ENCODE measurements around the gene PLA2G6.

DNA sequence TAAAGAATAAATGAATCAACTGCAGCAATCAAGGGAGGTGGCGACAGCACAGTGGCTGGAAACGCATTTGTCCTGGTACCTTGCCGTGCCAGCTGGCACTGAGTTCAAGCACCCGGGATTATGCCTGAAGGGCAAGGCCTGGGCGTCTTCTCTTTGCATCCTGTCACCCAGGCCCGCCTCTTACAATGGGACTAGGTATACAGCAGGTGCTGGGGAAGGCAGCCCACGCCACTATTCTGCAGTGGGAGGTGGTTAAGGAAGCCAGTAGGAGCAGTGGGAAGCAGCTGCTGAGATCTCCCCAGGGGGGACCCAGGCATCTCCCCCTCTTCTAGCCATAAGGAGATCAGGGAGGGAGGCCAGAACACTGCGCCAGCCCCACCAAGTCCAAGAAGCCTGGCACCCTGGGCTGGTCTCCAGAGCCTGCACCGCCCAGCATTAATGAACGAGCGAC is 55.9 kb downstream of the PLA2G6 start:
- TF ChIP-seq, protein P1, sequence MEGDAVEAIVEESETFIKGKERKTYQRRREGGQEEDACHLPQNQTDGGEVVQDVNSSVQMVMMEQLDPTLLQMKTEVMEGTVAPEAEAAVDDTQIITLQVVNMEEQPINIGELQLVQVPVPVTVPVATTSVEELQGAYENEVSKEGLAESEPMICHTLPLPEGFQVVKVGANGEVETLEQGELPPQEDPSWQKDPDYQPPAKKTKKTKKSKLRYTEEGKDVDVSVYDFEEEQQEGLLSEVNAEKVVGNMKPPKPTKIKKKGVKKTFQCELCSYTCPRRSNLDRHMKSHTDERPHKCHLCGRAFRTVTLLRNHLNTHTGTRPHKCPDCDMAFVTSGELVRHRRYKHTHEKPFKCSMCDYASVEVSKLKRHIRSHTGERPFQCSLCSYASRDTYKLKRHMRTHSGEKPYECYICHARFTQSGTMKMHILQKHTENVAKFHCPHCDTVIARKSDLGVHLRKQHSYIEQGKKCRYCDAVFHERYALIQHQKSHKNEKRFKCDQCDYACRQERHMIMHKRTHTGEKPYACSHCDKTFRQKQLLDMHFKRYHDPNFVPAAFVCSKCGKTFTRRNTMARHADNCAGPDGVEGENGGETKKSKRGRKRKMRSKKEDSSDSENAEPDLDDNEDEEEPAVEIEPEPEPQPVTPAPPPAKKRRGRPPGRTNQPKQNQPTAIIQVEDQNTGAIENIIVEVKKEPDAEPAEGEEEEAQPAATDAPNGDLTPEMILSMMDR (IDR thresholded peaks at IDR 0.05), result no peak
- TF ChIP-seq POLR2A (IDR thresholded peaks at IDR 0.05) (no peak), POLR2AphosphoS5 (IDR thresholded peaks at IDR 0.05) (no peak), EP300 (IDR thresholded peaks at IDR 0.05) (no peak)
